NCI-H510A (cell line): Measurements from ENCODE around the gene TAPBP.

Experiments
- DNase-seq: peaks from one replicate; lab custom pipeline; 2025; lab: John Stamatoyannopoulos, UW

TAPBP gene

GRCh38 chr6:33319939-33320314, 6.0 kb upstream of the TAPBP start:
- DNase-seq, result no peak

- no peak for DNase-seq
These were observed 4.7 kb upstream of the TAPBP start for GRCh38 chr6:33318426-33319073.

GRCh38 chr6:33317669-33318425, 4.0 kb upstream of the TAPBP start, which contains the start of gene ZBTB22:
TSS of gene ZBTB22 (minus strand) at chr6:33317744. CDS start at chr6:33316916, 828 bp downstream.
- DNase-seq, result peak; percentile 99

- peak; percentile 53 for DNase-seq
These were observed 3.5 kb upstream of the TAPBP start for GRCh38 chr6:33317419-33317668.

- no peak for DNase-seq
These were observed 2.9 kb upstream of the TAPBP start for GRCh38 chr6:33316603-33317418.

GRCh38 chr6:33315793-33316602, 2.1 kb upstream of the TAPBP start:
- no peak for DNase-seq

- DNase-seq, result no peak
These were observed 1.3 kb upstream of the TAPBP start for GRCh38 chr6:33314943-33315792.

GRCh38 chr6:33314515-33314942, 651 bp upstream of the TAPBP start:
- peak; percentile 32 for DNase-seq

GRCh38 chr6:33313105-33313708, 671 bp downstream of the TAPBP start:
- DNase-seq, result peak; percentile 27

- DNase-seq, result peak; percentile 83
These were observed 1.3 kb downstream of the TAPBP start for GRCh38 chr6:33312361-33313104.

GRCh38 chr6:33306356-33306755, 7.5 kb downstream of the TAPBP start:
- no peak for DNase-seq

GRCh38 chr6:33305052-33305451, 8.8 kb downstream of the TAPBP start:
- no peak for DNase-seq

- DNase-seq, result no peak
These were observed 9.7 kb downstream of the TAPBP start for GRCh38 chr6:33304216-33304615.

GRCh38 chr6:33301877-33302276, 12.0 kb downstream of the TAPBP start:
- no peak for DNase-seq

GRCh38 chr6:33299237-33299944, 14.5 kb downstream of the TAPBP start:
- DNase-seq, result peak; percentile 94

GRCh38 chr6:33298773-33299236, 15.1 kb downstream of the TAPBP start, which contains the start of gene RGL2:
TSS of gene RGL2 (minus strand) at chr6:33298942. CDS start at chr6:33298610, 332 bp downstream.
- DNase-seq, result peak; percentile 56

GRCh38 chr6:33297956-33298772, 15.7 kb downstream of the TAPBP start:
- peak; percentile 57 for DNase-seq

GRCh38 chr6:33297406-33297955, 16.4 kb downstream of the TAPBP start:
- peak; percentile 57 for DNase-seq
